WTC11 (cell line): ENCODE results near the gene DGKZ. TPM values are rescaled to one million over a fixed set of nuclear protein-coding genes. Genes with fewer than 3 reads are reported as not detected.

Source experiments
- ATAC-seq: fragments of 200-7000 bp; cut with Tn5 transposase; 2 replicates; pipeline ENCODE4 v1.10.0; 2021; ENCODE audit warnings: mild to moderate bottlenecking, moderate library complexity
- CTCF ChIA-PET: fragments of 300-600 bp; sonication (Branson Sonifier 250); formaldehyde crosslinking; loops from one replicate; lab custom pipeline; 2021; ENCODE audit warnings: antibody characterized with exemption; lab: Charles Lee
- POLR2A ChIA-PET: fragments of 350-600 bp; sonication (Branson Sonifier 250); formaldehyde crosslinking; loops from one replicate; lab custom pipeline; 2021; ENCODE audit warnings: antibody characterized with exemption; lab: Charles Lee
- DNase-seq: peaks from one replicate; pipeline ENCODE4 v3.0.0; 2021; ENCODE audit warnings: low spot score
- H3K27ac Mint-ChIP-seq: 2 replicates; pipeline ENCODE4 v1.8.0; 2021; ENCODE audit warnings: mixed read lengths
- H3K27me3 Mint-ChIP-seq: 2 replicates; pipeline ENCODE4 v1.8.0; 2021; ENCODE audit warnings: low read depth, mild to moderate bottlenecking, moderate library complexity, mixed read lengths
- H3K36me3 Mint-ChIP-seq: 2 replicates; pipeline ENCODE4 v1.8.0; 2021; ENCODE audit warnings: mixed read lengths
- H3K4me1 Mint-ChIP-seq: 2 replicates; pipeline ENCODE4 v1.8.0; 2022; ENCODE audit warnings: mixed read lengths
- H3K4me3 Mint-ChIP-seq: 2 replicates; pipeline ENCODE4 v1.8.0; 2021; ENCODE audit warnings: mild to moderate bottlenecking, moderate library complexity, mixed read lengths
- H3K9me3 Mint-ChIP-seq: 2 replicates; pipeline ENCODE4 v1.8.0; 2021; ENCODE audit warnings: mixed read lengths
- AR ChIP-seq: fragments of 250-450 bp; sonication (Bioruptor Pico); IDR thresholded peaks from 2 replicates; pipeline ENCODE4 v1.9.0; 2021; ENCODE audit warnings: mild to moderate bottlenecking
- ATF1 ChIP-seq: sonication (generic); formaldehyde crosslinking; IDR thresholded peaks from 2 replicates; pipeline ENCODE4 v1.8.1; 2023; ENCODE audit warnings: mild to moderate bottlenecking, moderate library complexity, missing genetic modification reagents
- ELF4 ChIP-seq: sonication (generic); formaldehyde crosslinking; IDR thresholded peaks from 2 replicates; pipeline ENCODE4 v1.8.1; 2022; ENCODE audit warnings: low read depth, mild to moderate bottlenecking, moderate library complexity, missing genetic modification reagents
- ESRRA ChIP-seq: sonication (generic); formaldehyde crosslinking; IDR thresholded peaks from 2 replicates; pipeline ENCODE4 v1.8.1; 2022; ENCODE audit warnings: mild to moderate bottlenecking, missing genetic modification reagents, borderline replicate concordance
- FOXK1 ChIP-seq: sonication (generic); formaldehyde crosslinking; IDR thresholded peaks from 2 replicates; pipeline ENCODE4 v1.8.0; 2022; ENCODE audit warnings: mild to moderate bottlenecking, moderate library complexity, missing genetic modification reagents
- GABPB1 ChIP-seq: sonication (generic); formaldehyde crosslinking; IDR thresholded peaks from 2 replicates; pipeline ENCODE4 v1.8.1; 2023; ENCODE audit warnings: mild to moderate bottlenecking, missing genetic modification reagents
- GRHL2 ChIP-seq: fragments of 250-450 bp; sonication (Bioruptor Pico); IDR thresholded peaks from 2 replicates; pipeline ENCODE4 v1.8.0; 2022; ENCODE audit warnings: mild to moderate bottlenecking, moderate library complexity; ENCODE audit not compliant: insufficient replicate concordance, severe bottlenecking
- GTF2I ChIP-seq: fragments of 250-450 bp; sonication (Bioruptor Pico); conservative IDR thresholded peaks from 2 replicates; pipeline ENCODE4 v1.4.0; 2021; ENCODE audit warnings: mild to moderate bottlenecking
- IRF1 ChIP-seq: sonication (generic); formaldehyde crosslinking; IDR thresholded peaks from 2 replicates; pipeline ENCODE4 v1.8.0; 2023; ENCODE audit warnings: missing genetic modification reagents
- JUN ChIP-seq: sonication (generic); formaldehyde crosslinking; IDR thresholded peaks from 2 replicates; pipeline ENCODE4 v1.8.0; 2023; ENCODE audit warnings: mild to moderate bottlenecking, missing genetic modification reagents
- NFATC4 ChIP-seq: fragments of 250-450 bp; sonication (Bioruptor Pico); IDR thresholded peaks from 2 replicates; pipeline ENCODE4 v1.9.0; 2021; ENCODE audit warnings: mild to moderate bottlenecking
- NFYB ChIP-seq: sonication (generic); formaldehyde crosslinking; conservative IDR thresholded peaks from 2 replicates; pipeline ENCODE4 v1.8.0; 2022; ENCODE audit warnings: low read depth, missing genetic modification reagents
- PRDM15 ChIP-seq: sonication (generic); formaldehyde crosslinking; IDR thresholded peaks from 2 replicates; pipeline ENCODE4 v1.8.0; 2022; ENCODE audit warnings: missing genetic modification reagents
- PREB ChIP-seq: sonication (generic); formaldehyde crosslinking; IDR thresholded peaks from 2 replicates; pipeline ENCODE4 v1.8.1; 2022; ENCODE audit warnings: mild to moderate bottlenecking, missing genetic modification reagents, moderate library complexity, borderline replicate concordance
- RELA ChIP-seq: sonication (generic); formaldehyde crosslinking; IDR thresholded peaks from 2 replicates; pipeline ENCODE4 v1.8.1; 2022; ENCODE audit warnings: missing genetic modification reagents, mild to moderate bottlenecking, borderline replicate concordance
- SMAD3 ChIP-seq: sonication (generic); formaldehyde crosslinking; IDR thresholded peaks from 2 replicates; pipeline ENCODE4 v1.8.0; 2022; ENCODE audit warnings: missing genetic modification reagents, mild to moderate bottlenecking, borderline replicate concordance
- TCF7 ChIP-seq: sonication (generic); formaldehyde crosslinking; IDR thresholded peaks from 2 replicates; pipeline ENCODE4 v1.8.0; 2022; ENCODE audit warnings: mild to moderate bottlenecking, low read depth, missing genetic modification reagents, moderate library complexity
- TEAD1 ChIP-seq: sonication (generic); formaldehyde crosslinking; IDR thresholded peaks from 2 replicates; pipeline ENCODE4 v1.8.0; 2022; ENCODE audit warnings: mild to moderate bottlenecking, missing genetic modification reagents
- TEAD4 ChIP-seq: sonication (generic); formaldehyde crosslinking; IDR thresholded peaks from 2 replicates; pipeline ENCODE4 v1.8.0; 2022; ENCODE audit warnings: mild to moderate bottlenecking, missing genetic modification reagents
- ZNF121 ChIP-seq: sonication (generic); formaldehyde crosslinking; IDR thresholded peaks from 2 replicates; pipeline ENCODE4 v1.8.0; 2023; ENCODE audit warnings: missing genetic modification reagents
- ZNF317 ChIP-seq: sonication (generic); formaldehyde crosslinking; IDR thresholded peaks from 2 replicates; pipeline ENCODE4 v1.8.1; 2023; ENCODE audit warnings: low read depth, mild to moderate bottlenecking, moderate library complexity, missing genetic modification reagents, borderline replicate concordance
- ZNF396 ChIP-seq: fragments of 250-450 bp; sonication (Bioruptor Pico); IDR thresholded peaks from 2 replicates; pipeline ENCODE4 v1.8.0; 2021; ENCODE audit warnings: mild to moderate bottlenecking, moderate library complexity, borderline replicate concordance
- ZNF416 ChIP-seq: fragments of 250-450 bp; sonication (Bioruptor Pico); IDR thresholded peaks from 2 replicates; pipeline ENCODE4 v1.9.0; 2021; ENCODE audit warnings: mild to moderate bottlenecking, inconsistent platforms
- total RNA-seq: library from RNA; stranded (reverse); gene quantifications from 3 replicates; pipeline ENCODE4 v1.2.3, GENCODE V29; 2021

DGKZ gene
- total RNA-seq, 1 experiment from 2014 or later: 139 TPM

- TF ChIP-seq PRDM15 (CRISPR knock-in tag): no peak
- no peak for TF ChIP-seq TEAD4
- TF ChIP-seq, all 79 proteins: peak for 0
Measured at GRCh38 chr11:46386005-46386578, 38.8 kb downstream of the DGKZ start (continued).

GRCh38 chr11:46386674-46387073, 39.4 kb downstream of the DGKZ start:
- Mint-ChIP-seq H3K27me3 (peaks cover 53% of the 10 kb centered on the region), H3K4me3 (no peak overlapping the region), H3K27ac (no peak overlapping the region), H3K36me3 (no peaks in the 10 kb centered on the region), H3K9me3 (no peaks in the 10 kb centered on the region), H3K4me1 (peaks cover 33% of the 10 kb centered on the region)
- POLR2A ChIA-PET: no interaction called here
- TF ChIP-seq ZNF416 (CRISPR knock-in tag) (no peak), ELF4 (CRISPR knock-in tag) (no peak), GRHL2 (no peak), ATF1 (CRISPR knock-in tag) (no peak), AR (no peak), IRF1 (CRISPR knock-in tag) (no peak), FOXK1 (no peak)
- ATAC-seq (no peak), DNase-seq (no peak)
- CTCF ChIA-PET: interaction anchor here (1.5 to 2.8 kb wide), 2 partner anchors 35 to 143 kb away, joined by 6 to 12 read pairs; no protein-coding TSS in a partner anchor

- POLR2A ChIA-PET: interaction anchor here (0.6 kb wide), 1 partner anchor 729 kb away, joined by 4 read pairs; no protein-coding TSS in a partner anchor
- TF ChIP-seq NFYB (CRISPR knock-in tag) (no peak), AR (no peak), JUN (no peak), NFATC4 (CRISPR knock-in tag) (no peak), SMAD3 (no peak), TEAD4 (no peak), TCF7 (CRISPR knock-in tag) (no peak), ZNF396 (CRISPR knock-in tag) (no peak), TEAD1 (CRISPR knock-in tag) (no peak), GABPB1 (CRISPR knock-in tag) (no peak), PREB (CRISPR knock-in tag) (no peak), ESRRA (CRISPR knock-in tag) (no peak), ZNF317 (CRISPR knock-in tag) (no peak), RELA (CRISPR knock-in tag) (no peak), GTF2I (CRISPR knock-in tag) (no peak), ZNF121 (CRISPR knock-in tag) (no peak)
Measured at GRCh38 chr11:46387456-46387855, 40.2 kb downstream of the DGKZ start.

More at GRCh38 chr11:46387456-46387855, 40.2 kb downstream of the DGKZ start:
- Mint-ChIP-seq H3K4me3 (no peak overlapping the region), H3K36me3 (no peaks in the 10 kb centered on the region), H3K9me3 (no peaks in the 10 kb centered on the region), H3K27ac (no peak overlapping the region), H3K4me1 (peaks cover 33% of the 10 kb centered on the region), H3K27me3 (peaks cover 53% of the 10 kb centered on the region)
- ATAC-seq: no peak
- no peak for DNase-seq
- CTCF ChIA-PET: interaction anchor here (0.6 to 6.6 kb wide), 12 partner anchors 8 to 151 kb away, joined by 3 to 96 read pairs (median 9); partner anchors contain the start of gene MDK
